Stimulated activated CD4-positive, alpha-beta T cell treated with anti-CD3 and anti-CD28 coated beads, Interleukin-12 subunit alpha, Interleukin-12 subunit beta, amount 100 ng/mL, for 24 hours (primary cell): Measurements from ENCODE around the gene SERPINA5.
"Not testable (repeated sequence)": the region's sequence is repeated elsewhere in the genome, so short reads cannot be mapped to it uniquely, and the experiment has no call there.

Experiments used
- DNase-seq, 2 experiments: peaks; one replicate each; pipeline ENCODE4 v3.0.0-alpha.2; 2020; ENCODE audit warnings: low read depth in 2 of 2

SERPINA5 gene

GRCh38 chr14:94621358-94622134 lies 40.3 kb downstream of the SERPINA5 start:
- DNase-seq, result no peak

- DNase-seq, result no peak
These were observed 41.6 kb downstream of the SERPINA5 start for GRCh38 chr14:94622653-94623421.

- DNase-seq, result no peak
These were observed 42.2 kb downstream of the SERPINA5 start for GRCh38 chr14:94623422-94623809.

GRCh38 chr14:94623856-94624499 lies 42.8 kb downstream of the SERPINA5 start:
- DNase-seq, result no peak

- DNase-seq, result no peak
These were observed 43.5 kb downstream of the SERPINA5 start for GRCh38 chr14:94624537-94625352.

GRCh38 chr14:94625353-94625635 lies 44.1 kb downstream of the SERPINA5 start:
- DNase-seq, result no peak

GRCh38 chr14:94628578-94628977 lies 47.4 kb downstream of the SERPINA5 start:
- no peak for DNase-seq

GRCh38 chr14:94630396-94630795 lies 49.2 kb downstream of the SERPINA5 start:
- DNase-seq, result no peak

GRCh38 chr14:94631050-94631449 lies 49.8 kb downstream of the SERPINA5 start:
- DNase-seq, result no peak

GRCh38 chr14:94631536-94632304 lies 50.5 kb downstream of the SERPINA5 start:
- no peak for DNase-seq

- DNase-seq, result no peak
These were observed 51.0 kb downstream of the SERPINA5 start for GRCh38 chr14:94632305-94632590.

- no peak for DNase-seq
These were observed 51.9 kb downstream of the SERPINA5 start for GRCh38 chr14:94633121-94633520.

- no peak for DNase-seq
These were observed 53.9 kb downstream of the SERPINA5 start for GRCh38 chr14:94635154-94635553.

GRCh38 chr14:94636744-94637412 lies 55.7 kb downstream of the SERPINA5 start:
- no peak for DNase-seq

- not testable (repeated sequence) for DNase-seq
These were observed 56.6 kb downstream of the SERPINA5 start for GRCh38 chr14:94637814-94638213.

GRCh38 chr14:94638339-94638738 lies 57.1 kb downstream of the SERPINA5 start:
- no peak for DNase-seq

- no peak for DNase-seq
These were observed 58.0 kb downstream of the SERPINA5 start for GRCh38 chr14:94638961-94639817.

- no peak for DNase-seq
These were observed 59.8 kb downstream of the SERPINA5 start for GRCh38 chr14:94640721-94641631.

- DNase-seq, result no peak
These were observed 60.4 kb downstream of the SERPINA5 start for GRCh38 chr14:94641632-94641955.
